GM19035 (cell line): Measurements from ENCODE around the gene NBR1.
"Not testable (repeated sequence)": the region's sequence is repeated elsewhere in the genome, so short reads cannot be mapped to it uniquely, and the experiment has no call there.

Experiments
- ATAC-seq: cut with Tn5 transposase; IDR thresholded peaks from one replicate; pipeline ENCODE4 v1.9.1; 2021; ENCODE audit not compliant: unreplicated experiment

The NBR1 gene

GRCh38 chr17:43170766-43171585 is at the start of gene NBR1:
NBR1 (plus strand) TSS chr17:43171214; CDS start chr17:43175800, 4,586 bp downstream.
- peak; percentile 76 for ATAC-seq

GRCh38 chr17:43125133-43125966 is 45.7 kb upstream of the NBR1 start, which contains the start of gene BRCA1:
BRCA1 (minus strand) TSS chr17:43125364; CDS start chr17:43124096, 1,268 bp downstream.
- ATAC-seq, result peak; percentile 93

GRCh38 chr17:43125967-43126910 is 44.8 kb upstream of the NBR1 start:
- ATAC-seq, result no peak

- ATAC-seq, result no peak
These were observed 44.1 kb upstream of the NBR1 start for GRCh38 chr17:43126911-43127290.

GRCh38 chr17:43127333-43127876 is 43.6 kb upstream of the NBR1 start:
- not testable (repeated sequence) for ATAC-seq

- no peak for ATAC-seq
These were observed 41.4 kb upstream of the NBR1 start for GRCh38 chr17:43129671-43130010.

- ATAC-seq, result no peak
These were observed 38.9 kb upstream of the NBR1 start for GRCh38 chr17:43132117-43132516.

- not testable (repeated sequence) for ATAC-seq
These were observed 37.6 kb upstream of the NBR1 start for GRCh38 chr17:43133439-43133838.

GRCh38 chr17:43134774-43135453 is 36.1 kb upstream of the NBR1 start:
- no peak for ATAC-seq

- no peak for ATAC-seq
These were observed 35.6 kb upstream of the NBR1 start for GRCh38 chr17:43135454-43135819.

- not testable (repeated sequence) for ATAC-seq
These were observed 34.4 kb upstream of the NBR1 start for GRCh38 chr17:43136574-43136973.

GRCh38 chr17:43138531-43138930 is 32.5 kb upstream of the NBR1 start:
- not testable (repeated sequence) for ATAC-seq

- no peak for ATAC-seq
These were observed 30.4 kb upstream of the NBR1 start for GRCh38 chr17:43140396-43141332.

GRCh38 chr17:43142153-43142552 is 28.9 kb upstream of the NBR1 start:
- no peak for ATAC-seq

- ATAC-seq, result no peak
These were observed 27.8 kb upstream of the NBR1 start for GRCh38 chr17:43143201-43143600.

- ATAC-seq, result no peak
These were observed 24.4 kb upstream of the NBR1 start for GRCh38 chr17:43146649-43147048.

GRCh38 chr17:43151880-43152456 is 19.0 kb upstream of the NBR1 start:
- ATAC-seq, result no peak

GRCh38 chr17:43153197-43153835 is 17.7 kb upstream of the NBR1 start:
- not testable (repeated sequence) for ATAC-seq
